Testis (tissue), 3 donors: Measurements from ENCODE around the gene CASK. TPM values are rescaled to one million over a fixed set of nuclear protein-coding genes. Genes with fewer than 3 reads are reported as not detected.

Experiments
- DNase-seq: peaks from one replicate; pipeline ENCODE4 v3.0.0-alpha.2; 2019
- H3K27ac ChIP-seq, 2 donors: fragments of 200-600 bp; sonication (generic); one replicate each; pipeline ENCODE4 v1.5.1; 2019
- H3K27me3 ChIP-seq: fragments of 200-600 bp; sonication (generic); one replicate; pipeline ENCODE4 v1.5.1; 2019
- H3K36me3 ChIP-seq: fragments of 200-600 bp; sonication (generic); one replicate; pipeline ENCODE4 v1.5.1; 2017; ENCODE audit warnings: low read depth; ENCODE audit errors: missing control alignments
- H3K4me1 ChIP-seq: fragments of 200-600 bp; sonication (generic); one replicate; pipeline ENCODE4 v1.5.1; 2019
- H3K4me3 ChIP-seq, 2 donors: fragments of 200-600 bp; sonication (generic); one replicate each; pipeline ENCODE4 v1.5.1; 2017 to 2019
- H3K9me3 ChIP-seq: fragments of 200-600 bp; sonication (generic); one replicate; pipeline ENCODE4 v1.5.1; 2017
- CTCF ChIP-seq, 3 experiments: fragments of 450-650 bp in 2 of 3; fragments of 200-600 bp in 1 of 3; sonication (generic) in 1 of 3; IDR thresholded peaks; one replicate each; pipeline ENCODE4 v1.5.1; 2016 to 2019; ENCODE audit warnings: antibody characterized with exemption in 3 of 3, mild to moderate bottlenecking in 2 of 3, moderate library complexity in 1 of 3
- POLR2A ChIP-seq: fragments of 450-650 bp; IDR thresholded peaks from one replicate; pipeline ENCODE4 v1.6.1; 2017; ENCODE audit warnings: antibody characterized with exemption, mild to moderate bottlenecking, moderate library complexity
- WGBS, 2 donors: methylation state at CpG; one replicate each; pipeline ENCODE4 v1.1.5; 2018; 5-methylcytosine and 5-hydroxymethylcytosine counted together
- intact Hi-C: fragments of 100-400 bp; cut with DNase I; formaldehyde crosslinking; loops from one replicate; pipeline ENCODE4 v1.15.1; 2023; ENCODE audit warnings: low total_unique reads
- polyA plus RNA-seq: library from polyadenylated mRNA; stranded (reverse); fragments of 350-450 nt; fragmentation: Illumina TruSeq; extraction: RNeasy Lipid Tissue Mini Kit (QIAGEN cat#74804); gene quantifications from one replicate; pipeline ENCODE4 v1.2.3, GENCODE V29; 2014; ENCODE audit warnings: low read depth, low replicate concordance; ENCODE audit not compliant: insufficient read depth
- total RNA-seq, 2 donors: library from RNA; depleted of rRNA; stranded (reverse); fragments of >200 nt; gene quantifications; one replicate each; pipeline ENCODE4 v1.2.3, GENCODE V29; 2016

Gene CASK
- total and polyA plus RNA-seq, 3 donors from 2014 or later, result 8.5 to 20.9 (median 14.5) TPM

- H3K4me3 ChIP-seq, result no peak overlapping the region
- intact Hi-C loops, result no loop called here
- no peaks in the 10 kb centered on the region for H3K9me3 ChIP-seq
- no peaks in the 10 kb centered on the region for H3K27me3 ChIP-seq
- DNase-seq, result no peak
- TF ChIP-seq POLR2A (no peak), CTCF (IDR thresholded peaks at IDR 0.05) (no peak)
- no peaks in the 10 kb centered on the region for H3K4me1 ChIP-seq
- H3K27ac ChIP-seq, result no peak overlapping the region
- no peaks in the 10 kb centered on the region for H3K36me3 ChIP-seq
- WGBS, 2 donors, result 59 to 69% methylated on average over 6 of the region's 6 CpGs
These were observed 448.2 kb downstream of the CASK start for GRCh38 chrX:41475191-41475590.

- Histone ChIP-seq H3K9me3 (no peaks in the 10 kb centered on the region), H3K4me1 (no peaks in the 10 kb centered on the region), H3K27me3 (no peaks in the 10 kb centered on the region), H3K27ac (no peak overlapping the region), H3K4me3 (no peak overlapping the region), H3K36me3 (no peaks in the 10 kb centered on the region)
- WGBS, 2 donors, result 60 to 85% methylated on average over 2 to 12 of the region's 16 CpGs
- intact Hi-C loops, result no loop called here
- no peak for DNase-seq
- TF ChIP-seq CTCF (IDR thresholded peaks at IDR 0.05) (no peak), POLR2A (no peak)
These were observed 448.6 kb downstream of the CASK start for GRCh38 chrX:41474726-41475100.

- H3K9me3 ChIP-seq, result no peaks in the 10 kb centered on the region
- H3K4me1 ChIP-seq, result no peaks in the 10 kb centered on the region
- no peak for TF ChIP-seq POLR2A
- no peak for TF ChIP-seq CTCF (IDR thresholded peaks at IDR 0.05)
- H3K36me3 ChIP-seq, result no peaks in the 10 kb centered on the region
- no peak for DNase-seq
- intact Hi-C loops, result no loop called here
- 82% methylated on average over 34 of the region's 91 CpGs; no CpG with 5 or more reads in 1 of the 2 donors for WGBS, 2 donors
- H3K4me3 ChIP-seq, result peak overlapping the region in 1 of 2 donors; percentile 23
- no peaks in the 10 kb centered on the region for H3K27me3 ChIP-seq
- H3K27ac ChIP-seq, result no peak overlapping the region
These were observed 449.2 kb downstream of the CASK start for GRCh38 chrX:41473936-41474725.

- Histone ChIP-seq H3K4me1 (no peaks in the 10 kb centered on the region), H3K27ac (no peak overlapping the region), H3K4me3 (no peak overlapping the region), H3K27me3 (no peaks in the 10 kb centered on the region), H3K9me3 (no peaks in the 10 kb centered on the region), H3K36me3 (no peaks in the 10 kb centered on the region)
- no peak for DNase-seq
- WGBS, 2 donors, result 80 to 86% methylated on average over 2 to 17 of the region's 32 CpGs
- TF ChIP-seq POLR2A (no peak), CTCF (IDR thresholded peaks at IDR 0.05) (no peak)
- intact Hi-C loops, result no loop called here
These were observed 451.0 kb downstream of the CASK start for GRCh38 chrX:41472231-41472815.
